ENCODE measurements around the gene AKR7A3. TPM values are rescaled to one million over a fixed set of nuclear protein-coding genes. Genes with fewer than 3 reads are reported as not detected.

AKR7A3 gene
- total and polyA plus RNA-seq, 9 of the 15 experiments (the other 6 are each of a cell fraction or from before 2014, with no cell fraction given) = 0.04 to 1.5 (median 0.44) TPM; not detected in 1

DNA sequence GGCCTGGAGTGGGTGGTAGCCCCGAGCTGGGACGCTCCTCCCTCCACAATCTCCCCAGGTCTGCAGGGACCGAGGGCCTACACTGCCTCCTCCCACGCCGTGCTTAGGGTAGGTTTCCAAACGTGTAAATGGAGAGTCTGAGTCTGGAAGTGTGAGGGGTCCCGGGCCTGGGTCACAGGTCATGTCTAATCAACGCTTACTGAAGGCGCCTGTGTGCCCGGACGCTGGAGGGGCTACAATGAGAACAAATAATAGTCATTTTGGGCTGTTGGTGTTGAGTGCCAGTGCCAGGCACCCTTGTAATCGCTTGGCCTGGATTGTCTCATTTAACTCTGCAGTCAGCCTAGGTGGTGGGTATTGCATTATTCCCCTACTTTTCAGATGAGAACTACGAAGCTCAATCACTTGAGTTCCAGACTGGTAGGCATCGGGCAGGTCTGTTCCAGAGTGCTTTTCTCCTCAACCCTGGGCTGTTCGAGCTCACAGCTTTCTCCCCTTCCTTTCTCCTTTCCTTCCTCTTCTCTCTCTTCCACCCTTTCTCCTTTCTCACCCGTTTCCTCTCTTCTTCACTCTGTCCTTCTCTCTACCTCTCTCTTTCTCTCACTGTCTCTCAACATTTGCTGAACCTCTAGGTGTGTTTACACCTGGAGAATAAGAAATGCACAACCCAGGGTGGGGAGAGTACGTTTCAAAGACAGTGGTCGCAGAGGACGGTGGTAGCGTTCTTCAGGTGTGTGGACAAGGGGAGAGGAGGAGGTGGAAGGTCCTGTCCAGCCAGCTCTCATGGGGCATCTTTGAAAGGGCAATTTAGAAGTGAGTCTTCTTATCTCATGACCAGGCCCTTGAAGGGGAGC is 24.4 kb upstream of the AKR7A3 start (continued):
- TF ChIP-seq, protein P1, sequence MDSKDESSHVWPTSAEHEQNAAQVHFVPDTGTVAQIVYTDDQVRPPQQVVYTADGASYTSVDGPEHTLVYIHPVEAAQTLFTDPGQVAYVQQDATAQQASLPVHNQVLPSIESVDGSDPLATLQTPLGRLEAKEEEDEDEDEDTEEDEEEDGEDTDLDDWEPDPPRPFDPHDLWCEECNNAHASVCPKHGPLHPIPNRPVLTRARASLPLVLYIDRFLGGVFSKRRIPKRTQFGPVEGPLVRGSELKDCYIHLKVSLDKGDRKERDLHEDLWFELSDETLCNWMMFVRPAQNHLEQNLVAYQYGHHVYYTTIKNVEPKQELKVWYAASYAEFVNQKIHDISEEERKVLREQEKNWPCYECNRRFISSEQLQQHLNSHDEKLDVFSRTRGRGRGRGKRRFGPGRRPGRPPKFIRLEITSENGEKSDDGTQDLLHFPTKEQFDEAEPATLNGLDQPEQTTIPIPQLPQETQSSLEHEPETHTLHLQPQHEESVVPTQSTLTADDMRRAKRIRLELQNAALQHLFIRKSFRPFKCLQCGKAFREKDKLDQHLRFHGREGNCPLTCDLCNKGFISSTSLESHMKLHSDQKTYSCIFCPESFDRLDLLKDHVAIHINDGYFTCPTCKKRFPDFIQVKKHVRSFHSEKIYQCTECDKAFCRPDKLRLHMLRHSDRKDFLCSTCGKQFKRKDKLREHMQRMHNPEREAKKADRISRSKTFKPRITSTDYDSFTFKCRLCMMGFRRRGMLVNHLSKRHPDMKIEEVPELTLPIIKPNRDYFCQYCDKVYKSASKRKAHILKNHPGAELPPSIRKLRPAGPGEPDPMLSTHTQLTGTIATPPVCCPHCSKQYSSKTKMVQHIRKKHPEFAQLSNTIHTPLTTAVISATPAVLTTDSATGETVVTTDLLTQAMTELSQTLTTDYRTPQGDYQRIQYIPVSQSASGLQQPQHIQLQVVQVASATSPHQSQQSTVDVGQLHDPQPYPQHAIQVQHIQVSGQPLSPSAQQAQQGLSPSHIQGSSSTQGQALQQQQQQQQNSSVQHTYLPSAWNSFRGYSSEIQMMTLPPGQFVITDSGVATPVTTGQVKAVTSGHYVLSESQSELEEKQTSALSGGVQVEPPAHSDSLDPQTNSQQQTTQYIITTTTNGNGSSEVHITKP (IDR thresholded peaks at IDR 0.05; ENCODE audit: partially characterized antibody) = peak; percentile 30
- TF ChIP-seq CHD1 (IDR thresholded peaks at IDR 0.05; ENCODE audit: low read length) = peak; percentile 24
- no peak for TF ChIP-seq MAFF (IDR thresholded peaks at IDR 0.05; ENCODE audit: low read length)
- no peak for TF ChIP-seq SMAD1 (IDR thresholded peaks at IDR 0.05; ENCODE audit: low read depth, low read length, partially characterized antibody)
- TF ChIP-seq EGR1 (conservative IDR thresholded peaks at IDR 0.05) = peak; percentile 95
- TF ChIP-seq ARNT (IDR thresholded peaks at IDR 0.05) = 0 out of 4 replicates have a peak, but pooled peaks of 1 of the 2 experiments have one; percentile 29
- 0 out of 2 replicates have a peak, but pooled peaks have one; percentile 1 for TF ChIP-seq ARID1B (IDR thresholded peaks at IDR 0.05)
- peak; percentile 75 for TF ChIP-seq RBM39 (optimal IDR thresholded peaks at IDR 0.05; ENCODE audit: low read depth, low read length)
- TF ChIP-seq RBM22 (IDR thresholded peaks at IDR 0.05; ENCODE audit: low read depth, low read length, poor library complexity, severe bottlenecking) = no peak
- TF ChIP-seq BRD9 (IDR thresholded peaks at IDR 0.05; ENCODE audit: low read depth, partially characterized antibody) = no peak
- no peak for TF ChIP-seq ATF3 (IDR thresholded peaks at IDR 0.05)
- TF ChIP-seq ATF3 (CRISPR knock-in tag; conservative IDR thresholded peaks at IDR 0.05) = no peak
- TF ChIP-seq, protein P2, sequence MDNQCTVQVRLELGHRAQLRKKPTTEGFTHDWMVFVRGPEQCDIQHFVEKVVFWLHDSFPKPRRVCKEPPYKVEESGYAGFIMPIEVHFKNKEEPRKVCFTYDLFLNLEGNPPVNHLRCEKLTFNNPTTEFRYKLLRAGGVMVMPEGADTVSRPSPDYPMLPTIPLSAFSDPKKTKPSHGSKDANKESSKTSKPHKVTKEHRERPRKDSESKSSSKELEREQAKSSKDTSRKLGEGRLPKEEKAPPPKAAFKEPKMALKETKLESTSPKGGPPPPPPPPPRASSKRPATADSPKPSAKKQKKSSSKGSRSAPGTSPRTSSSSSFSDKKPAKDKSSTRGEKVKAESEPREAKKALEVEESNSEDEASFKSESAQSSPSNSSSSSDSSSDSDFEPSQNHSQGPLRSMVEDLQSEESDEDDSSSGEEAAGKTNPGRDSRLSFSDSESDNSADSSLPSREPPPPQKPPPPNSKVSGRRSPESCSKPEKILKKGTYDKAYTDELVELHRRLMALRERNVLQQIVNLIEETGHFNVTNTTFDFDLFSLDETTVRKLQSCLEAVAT (IDR thresholded peaks at IDR 0.05) = peak; percentile 58 to 82; a peak in 3 of 4 replicates
- no peak for TF ChIP-seq NR2C2 (CRISPR knock-in tag; IDR thresholded peaks at IDR 0.05)
- 0 out of 2 replicates have a peak, but pooled peaks have one; percentile 6 for TF ChIP-seq NR2C2 (tag; IDR thresholded peaks at IDR 0.05)
- no peak for TF ChIP-seq MAFG (tag; conservative IDR thresholded peaks at IDR 0.05)
- peak; percentile 49; the same call in 1 of the 2 replicates for TF ChIP-seq SMARCA5 (IDR thresholded peaks at IDR 0.05)
- TF ChIP-seq RNF2 (IDR thresholded peaks at IDR 0.05) = 0 out of 2 replicates have a peak, but pooled peaks have one; percentile 18
- TF ChIP-seq ZZZ3 (IDR thresholded peaks at IDR 0.05) = no peak
- peak; percentile 24; the same call in 1 of the 2 replicates for TF ChIP-seq NFRKB (IDR thresholded peaks at IDR 0.05; ENCODE audit: low read depth)
- TF ChIP-seq THRAP3 (IDR thresholded peaks at IDR 0.05; ENCODE audit: borderline replicate concordance) = peak; percentile 67
- peak; percentile 35; the same call in 1 of the 2 replicates for TF ChIP-seq MTA3 (IDR thresholded peaks at IDR 0.05; ENCODE audit: borderline replicate concordance)

Data from K562 (cell line).